PFSK-1 (cell line): ENCODE data around the gene CCM2L.

Experiments
- FOXP2 ChIP-seq: optimal IDR thresholded peaks from 2 replicates; pipeline ENCODE3; 2011; ENCODE audit warnings: borderline replicate concordance, control low read depth, inconsistent platforms; ENCODE audit not compliant: insufficient read depth; ENCODE audit errors: extremely low read length, extremely low read depth
- POLR2AphosphoS5 ChIP-seq: IDR thresholded peaks from 2 replicates; pipeline ENCODE4 v1.6.1; 2012; ENCODE audit warnings: low read depth, mild to moderate bottlenecking, control low read depth, low read length, moderate library complexity
- REST ChIP-seq, 2 experiments: IDR thresholded peaks; 2 replicates each; pipeline versions ENCODE4 v1.6.1 to v1.8.0; 2011 to 2012; ENCODE audit warnings: low read depth in 2 of 2, low read length in 2 of 2, control low read depth in 1 of 2, inconsistent platforms in 1 of 2, mild to moderate bottlenecking in 1 of 2, moderate library complexity in 1 of 2; ENCODE audit not compliant: insufficient read depth in 1 of 2
- SIN3A ChIP-seq: IDR thresholded peaks from 2 replicates; pipeline ENCODE4 v1.6.1; 2012; ENCODE audit warnings: mild to moderate bottlenecking, low read length, moderate library complexity, borderline replicate concordance; ENCODE audit not compliant: insufficient read depth
- TAF1 ChIP-seq: IDR thresholded peaks from 2 replicates; pipeline ENCODE4 v1.6.1; 2012; ENCODE audit warnings: low read length, control low read depth, borderline replicate concordance; ENCODE audit not compliant: insufficient read depth

Gene CCM2L

GRCh38 chr20:32037929-32038328, 27.7 kb downstream of the CCM2L start:
- TF ChIP-seq TAF1 = no peak
- TF ChIP-seq REST (IDR thresholded peaks at IDR 0.05; ENCODE audit: insufficient read depth in 1 of 2, low read depth in 2 of 2, low read length in 2 of 2) = no peak
- TF ChIP-seq POLR2AphosphoS5 = no peak
- TF ChIP-seq FOXP2 = no peak
- TF ChIP-seq SIN3A = no peak

GRCh38 chr20:32040142-32040953, 30.1 kb downstream of the CCM2L start:
- TF ChIP-seq REST (IDR thresholded peaks at IDR 0.05; ENCODE audit: insufficient read depth in 1 of 2, low read depth in 2 of 2, low read length in 2 of 2) (no peak), POLR2AphosphoS5 (no peak), TAF1 (no peak), FOXP2 (no peak), SIN3A (no peak)

GRCh38 chr20:32045999-32046398, 35.8 kb downstream of the CCM2L start:
- no peak for TF ChIP-seq TAF1
- no peak for TF ChIP-seq SIN3A
- TF ChIP-seq REST (IDR thresholded peaks at IDR 0.05; ENCODE audit: insufficient read depth in 1 of 2, low read depth in 2 of 2, low read length in 2 of 2) = no peak
- TF ChIP-seq FOXP2 = no peak
- TF ChIP-seq POLR2AphosphoS5 = no peak

- TF ChIP-seq FOXP2 (no peak), POLR2AphosphoS5 (no peak), REST (IDR thresholded peaks at IDR 0.05; ENCODE audit: insufficient read depth in 1 of 2, low read depth in 2 of 2, low read length in 2 of 2) (no peak), SIN3A (no peak), TAF1 (no peak)
These were observed 40.1 kb downstream of the CCM2L start for GRCh38 chr20:32050324-32050841.
